IPS DF 6.9 (cell line): ENCODE measurements around the gene GPR137.
"Not testable (repeated sequence)": the region's sequence is repeated elsewhere in the genome, so short reads cannot be mapped to it uniquely, and the experiment has no call there.

ENCODE experiments used
- DNase-seq: peaks from one replicate; pipeline ENCODE4 v3.0.0-alpha.2; 2013; ENCODE audit warnings: low read depth, low spot score
- H3K27ac ChIP-seq: one replicate; pipeline ENCODE4 v1.5.1; 2013; ENCODE audit warnings: low read length, control low read depth
- H3K27me3 ChIP-seq: 2 replicates; pipeline ENCODE4 v1.6.1; 2013; ENCODE audit warnings: mild to moderate bottlenecking, low read length; ENCODE audit not compliant: control insufficient read depth, insufficient read depth
- H3K36me3 ChIP-seq: 2 replicates; pipeline ENCODE4 v1.6.1; 2013; ENCODE audit warnings: low read length; ENCODE audit not compliant: control insufficient read depth, insufficient read depth
- H3K4me1 ChIP-seq: 2 replicates; pipeline ENCODE4 v1.6.1; 2013; ENCODE audit warnings: low read length; ENCODE audit not compliant: control insufficient read depth, insufficient read depth
- H3K4me3 ChIP-seq: 2 replicates; pipeline ENCODE4 v1.5.1; 2013; ENCODE audit warnings: mild to moderate bottlenecking, low read length
- H3K9me3 ChIP-seq: 2 replicates; pipeline ENCODE4 v1.6.1; 2013; ENCODE audit warnings: low read length, inconsistent platforms; ENCODE audit not compliant: control insufficient read depth, insufficient read depth
- whole genome bisulfite sequencing: extraction: QIAGEN DNeasy Blood & Tissue Kit; methylation state at CpG from one replicate; pipeline ENCODE4 v1.1.7; 2013; ENCODE audit warnings: mixed read lengths, missing lambda C conversion rate; ENCODE audit not compliant: insufficient read length, insufficient coverage; 5-methylcytosine and 5-hydroxymethylcytosine counted together

Gene GPR137

DNA sequence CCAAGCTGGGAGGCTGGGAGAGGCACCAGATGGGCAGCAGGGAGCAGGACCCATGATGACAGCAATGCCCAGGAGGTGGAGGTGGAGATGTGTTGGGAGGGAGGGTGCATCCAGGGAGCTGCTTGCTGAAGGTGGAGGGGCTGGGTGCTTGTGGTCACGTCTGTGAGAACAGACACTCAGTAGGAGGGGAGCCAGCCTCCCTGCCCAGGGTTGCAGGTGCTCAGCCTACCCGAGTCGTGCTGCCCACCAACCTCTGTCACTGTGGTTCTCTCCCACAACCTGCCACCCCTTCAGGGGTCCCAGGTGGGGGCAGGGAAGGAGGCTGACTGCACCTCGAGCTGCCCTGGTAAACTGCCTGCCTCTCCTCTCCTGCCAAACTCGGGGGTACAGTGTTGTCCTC is 37.7 kb downstream of the GPR137 start:
- H3K27ac ChIP-seq = no peak overlapping the region
- peaks cover 14% of the 10 kb centered on the region for H3K36me3 ChIP-seq
- no peak for DNase-seq
- H3K9me3 ChIP-seq = no peaks in the 10 kb centered on the region
- peaks cover 4% of the 10 kb centered on the region for H3K4me1 ChIP-seq
- H3K27me3 ChIP-seq = no peaks in the 10 kb centered on the region
- no CpG with 5 or more reads among the region's 5 CpGs for WGBS
- H3K4me3 ChIP-seq = no peak overlapping the region

DNA sequence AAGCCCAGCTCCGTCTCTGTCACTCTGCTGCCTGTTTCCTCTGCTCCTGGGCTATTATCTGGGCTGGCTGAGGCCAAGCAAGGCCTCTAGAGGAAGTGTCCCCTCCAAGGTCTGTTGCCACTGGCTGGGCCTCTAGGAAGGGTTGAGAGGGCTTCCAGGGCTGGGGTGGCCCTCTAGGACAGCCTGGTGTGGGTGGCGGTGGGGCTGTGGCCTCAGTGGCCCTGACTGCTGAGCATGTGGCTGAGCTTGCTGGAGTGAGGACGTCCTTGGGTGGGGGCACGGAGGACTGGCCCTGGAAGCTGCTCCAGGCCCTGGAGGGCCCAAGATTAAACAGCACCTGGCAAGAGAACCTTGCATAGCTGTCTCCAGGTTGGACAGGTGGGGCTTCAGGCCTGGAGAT is 38.3 kb downstream of the GPR137 start:
- H3K9me3 ChIP-seq, DNase-seq, H3K27ac ChIP-seq, H3K4me3 ChIP-seq, H3K4me1 ChIP-seq, H3K27me3 ChIP-seq: not testable (repeated sequence)
- H3K36me3 ChIP-seq = peaks cover 14% of the 10 kb centered on the region
- no CpG with 5 or more reads among the region's 4 CpGs for WGBS

DNA sequence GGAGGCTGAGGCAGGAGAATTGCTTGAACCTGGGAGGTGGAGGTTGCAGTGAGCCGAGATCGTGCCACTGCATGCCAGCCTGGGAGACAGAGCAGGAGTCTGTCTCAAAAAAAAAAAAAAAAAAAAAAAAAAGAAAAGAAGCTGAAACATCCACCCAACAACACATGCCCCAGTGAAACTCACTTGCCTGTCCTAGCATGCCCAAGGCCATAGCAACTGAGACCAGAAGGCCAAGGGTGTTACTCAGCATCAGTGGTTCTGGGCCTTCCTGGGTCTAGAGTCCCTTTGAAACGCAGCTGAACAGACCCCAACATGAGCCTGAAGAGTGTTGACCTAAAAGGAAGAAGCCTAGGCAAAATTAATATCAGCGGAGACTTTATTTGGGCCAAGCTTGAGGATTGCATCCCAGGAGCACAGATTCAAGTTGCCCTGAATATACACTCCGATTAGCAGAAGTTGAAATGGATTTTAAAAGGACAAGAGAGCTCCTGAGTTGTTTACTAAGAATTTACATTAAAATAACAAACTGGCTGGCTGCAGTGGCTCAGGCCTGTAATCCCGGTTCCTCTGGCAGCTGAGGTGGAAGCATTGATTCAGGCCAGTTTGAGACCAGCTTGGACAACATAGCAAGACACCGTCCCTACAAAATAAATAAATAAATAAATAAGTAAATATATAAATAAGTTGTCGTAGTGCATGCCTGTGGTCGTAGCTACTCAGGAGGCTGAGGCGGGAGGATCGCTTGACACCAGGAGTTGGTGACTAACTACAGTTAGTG is 39.2 kb downstream of the GPR137 start:
- WGBS = no CpG with 5 or more reads among the region's 11 CpGs
- Histone ChIP-seq H3K9me3 (no peaks in the 10 kb centered on the region), H3K27me3 (no peaks in the 10 kb centered on the region)

DNA sequence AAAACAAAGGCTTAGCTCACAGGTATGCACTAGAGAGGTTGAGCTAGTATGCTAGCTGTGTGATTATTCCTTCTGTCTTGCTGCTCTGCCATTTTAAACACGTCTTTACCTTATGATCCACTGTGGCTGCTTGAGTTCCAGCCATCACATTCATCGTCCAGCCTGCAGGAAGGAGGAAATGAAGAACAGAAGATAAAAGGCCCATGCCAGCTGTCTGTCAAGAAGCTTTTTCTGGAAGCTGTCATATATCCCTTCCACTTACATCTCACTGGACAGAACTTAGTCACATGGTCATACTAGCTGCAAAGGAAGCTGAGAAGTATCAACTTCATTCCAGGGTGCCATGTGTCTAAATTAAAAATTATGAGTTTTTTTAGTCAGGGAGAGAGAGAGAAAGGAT is 41.7 kb downstream of the GPR137 start:
- Histone ChIP-seq H3K27ac (no peak overlapping the region), H3K36me3 (peaks cover 3% of the 10 kb centered on the region), H3K9me3 (no peaks in the 10 kb centered on the region), H3K4me1 (peaks cover 4% of the 10 kb centered on the region), H3K27me3 (no peaks in the 10 kb centered on the region), H3K4me3 (no peak overlapping the region)
- no CpG with 5 or more reads among the region's 2 CpGs for WGBS
- DNase-seq = no peak

More for the DNA sequence above, 39.2 kb downstream of the GPR137 start:
- Histone ChIP-seq H3K27ac (no peak overlapping the region), H3K36me3 (peaks cover 14% of the 10 kb centered on the region), H3K4me1 (peaks cover 1% of the 10 kb centered on the region; the same call in 1 of the 2 replicates), H3K4me3 (no peak overlapping the region)
- DNase-seq = no peak

DNA sequence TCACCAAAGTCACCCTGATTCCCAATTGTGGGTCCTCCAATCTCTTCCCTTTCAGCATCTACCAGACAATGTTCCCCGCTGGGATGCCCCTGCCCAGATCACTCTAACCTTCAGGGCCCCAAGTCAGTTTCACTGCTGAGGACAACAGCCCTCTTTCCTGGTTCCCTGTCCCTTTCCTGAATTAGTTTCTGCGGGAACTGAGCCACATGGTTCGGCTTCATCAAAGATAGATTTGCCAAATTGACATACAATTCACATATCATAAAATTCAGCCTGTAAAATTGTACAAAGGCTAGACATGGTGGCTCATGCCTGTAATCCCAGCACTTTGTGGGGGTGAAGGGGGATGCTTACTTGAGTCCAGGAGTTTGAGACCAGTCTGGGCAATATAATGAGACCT is 42.3 kb downstream of the GPR137 start:
- DNase-seq = no peak
- H3K9me3 ChIP-seq = no peaks in the 10 kb centered on the region
- H3K27me3 ChIP-seq = no peaks in the 10 kb centered on the region
- H3K36me3 ChIP-seq = no peaks in the 10 kb centered on the region; the same call in 1 of the 2 replicates
- WGBS = no CpG with 5 or more reads among the region's 3 CpGs
- peaks cover 4% of the 10 kb centered on the region for H3K4me1 ChIP-seq
- H3K27ac ChIP-seq = no peak overlapping the region
- no peak overlapping the region for H3K4me3 ChIP-seq

DNA sequence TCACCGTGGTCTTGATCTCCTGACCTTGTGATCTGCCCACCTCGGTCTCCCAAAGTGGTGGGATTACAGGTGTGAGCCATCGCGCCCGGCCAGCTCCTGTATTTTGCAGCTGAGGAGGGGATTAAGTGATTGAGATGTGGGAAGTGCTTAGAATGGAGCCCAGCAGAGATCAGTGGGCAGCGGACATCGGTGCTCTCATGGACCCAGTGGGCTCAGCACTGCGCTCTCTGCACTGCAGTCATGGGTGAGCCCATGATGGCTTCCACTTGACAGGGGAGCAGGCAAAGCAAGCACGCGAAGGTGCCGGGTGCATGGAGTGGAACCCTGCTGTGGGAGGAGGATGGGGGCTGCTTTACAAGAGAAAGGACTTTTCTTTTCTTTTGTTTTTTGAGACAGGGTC is 45.2 kb downstream of the GPR137 start:
- no peak for DNase-seq
- Histone ChIP-seq H3K4me3 (no peak overlapping the region), H3K27me3 (no peaks in the 10 kb centered on the region), H3K4me1 (peaks cover 3% of the 10 kb centered on the region; the same call in 1 of the 2 replicates), H3K36me3 (no peaks in the 10 kb centered on the region), H3K9me3 (no peaks in the 10 kb centered on the region), H3K27ac (no peak overlapping the region)
- no CpG with 5 or more reads among the region's 11 CpGs for WGBS

DNA sequence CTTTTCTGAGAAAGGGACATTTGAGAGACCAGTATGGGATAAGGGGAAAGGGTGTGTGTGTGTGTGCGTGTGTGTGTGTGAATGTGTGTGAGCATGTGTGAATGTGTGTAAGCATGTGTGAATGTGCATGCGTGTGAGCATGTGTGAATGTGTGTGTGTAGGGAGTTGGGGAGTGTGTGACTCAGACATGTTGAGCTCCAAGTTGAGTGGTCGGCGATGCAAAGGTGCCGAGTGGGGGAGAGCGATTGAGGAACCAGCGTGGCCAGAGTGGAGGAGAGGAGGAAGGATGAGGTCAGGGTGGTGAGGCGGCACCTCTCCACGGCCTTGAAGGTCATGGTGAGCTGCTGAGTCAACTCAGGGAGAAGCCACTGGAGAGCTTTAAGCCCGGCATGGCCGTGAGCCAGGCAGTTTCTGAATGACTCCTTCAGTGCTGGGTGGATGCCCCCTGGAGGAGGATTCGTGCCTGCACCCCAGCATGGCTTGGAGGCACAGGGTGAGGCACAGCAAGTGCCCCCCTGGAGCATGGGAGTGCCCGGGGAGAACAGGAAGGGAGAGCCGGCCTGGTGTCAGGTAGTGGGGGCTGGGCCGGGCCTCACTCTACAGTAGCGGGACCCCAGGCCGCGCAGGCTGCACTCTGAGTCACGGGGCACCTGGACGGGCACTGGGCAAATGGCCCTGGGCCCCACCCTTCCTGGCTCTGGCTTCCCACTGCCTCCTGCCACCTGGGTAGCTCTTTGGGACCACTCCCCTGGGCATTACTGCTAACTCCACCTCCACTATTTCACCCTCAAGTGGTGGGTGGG is 46.1 kb downstream of the GPR137 start:
- peaks cover 3% of the 10 kb centered on the region; the same call in 1 of the 2 replicates for H3K4me1 ChIP-seq
- H3K27me3 ChIP-seq = no peaks in the 10 kb centered on the region
- H3K36me3 ChIP-seq = no peaks in the 10 kb centered on the region
- H3K4me3 ChIP-seq = no peak overlapping the region
- 100% methylated on average over 3 of the region's 20 CpGs for WGBS
- no peak overlapping the region for H3K27ac ChIP-seq
- H3K9me3 ChIP-seq = no peaks in the 10 kb centered on the region
- DNase-seq = no peak

DNA sequence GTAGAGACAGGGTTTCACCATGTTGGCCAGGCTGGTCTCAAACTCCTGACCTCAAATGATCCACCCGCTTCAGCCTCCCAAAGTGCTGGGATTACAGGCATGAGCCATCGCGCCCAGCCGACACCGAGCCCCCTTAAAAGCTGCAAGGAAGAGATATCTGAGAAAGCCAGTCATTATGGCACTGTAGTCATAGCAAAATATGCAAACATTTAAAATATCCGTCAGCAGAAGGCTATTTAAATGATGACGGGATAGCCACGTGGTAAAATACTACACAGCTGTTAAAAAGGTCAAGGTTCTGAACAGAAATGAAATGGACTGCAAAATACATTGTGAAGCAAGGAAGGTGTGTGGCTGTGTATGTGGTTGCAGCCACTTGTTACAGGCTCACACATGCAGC is 47.9 kb downstream of the GPR137 start:
- H3K27ac ChIP-seq = no peak overlapping the region
- H3K4me1 ChIP-seq = peaks cover 3% of the 10 kb centered on the region; the same call in 1 of the 2 replicates
- no CpG with 5 or more reads among the region's 8 CpGs for WGBS
- no peaks in the 10 kb centered on the region for H3K27me3 ChIP-seq
- H3K36me3 ChIP-seq = no peaks in the 10 kb centered on the region
- no peak overlapping the region for H3K4me3 ChIP-seq
- DNase-seq = no peak
- H3K9me3 ChIP-seq = no peaks in the 10 kb centered on the region

DNA sequence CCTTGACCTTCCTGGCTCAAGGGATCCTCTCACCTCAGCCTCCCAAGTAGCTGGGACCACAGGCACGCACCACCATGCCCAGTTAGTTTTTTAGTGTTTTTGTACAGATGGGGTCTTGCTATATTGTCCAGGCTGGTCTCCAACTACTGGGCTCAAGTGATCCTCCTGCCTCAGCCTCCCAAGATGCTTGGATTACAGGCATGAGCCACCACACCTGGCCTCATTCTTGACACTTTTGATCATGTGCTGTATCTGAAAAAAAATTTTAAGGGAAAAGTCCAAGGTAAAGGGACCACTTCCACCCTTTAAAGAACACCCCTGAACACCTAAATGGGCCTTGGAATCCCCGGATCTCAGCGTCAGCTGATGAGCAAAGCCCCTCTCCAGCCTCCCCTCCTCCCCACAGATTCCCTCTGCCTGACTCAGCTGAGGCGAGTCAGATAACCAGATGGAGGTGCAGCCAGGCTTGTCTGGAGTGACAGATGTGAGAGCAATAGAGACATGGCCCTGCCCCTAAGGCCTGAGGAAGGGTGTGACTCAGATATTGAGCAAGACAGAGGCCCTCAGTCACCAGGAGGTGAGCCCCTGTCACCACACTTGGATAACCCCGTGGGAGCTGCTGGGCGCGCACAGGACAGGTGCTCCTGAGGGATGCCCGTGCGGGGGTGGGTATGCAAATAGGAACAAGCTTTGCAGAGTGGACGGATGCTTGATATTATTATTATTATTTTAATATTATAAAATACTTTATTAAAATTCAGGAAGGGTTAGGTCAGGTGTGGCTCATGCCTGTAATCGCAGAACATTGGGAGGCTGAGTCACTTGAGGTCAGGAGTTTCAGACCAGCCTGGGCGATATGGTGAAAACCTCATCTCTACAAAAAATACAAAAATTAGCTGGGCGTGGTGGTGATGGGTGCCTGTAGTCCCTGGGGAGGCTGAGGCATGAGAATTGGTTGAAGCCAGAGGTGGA is 49.4 kb downstream of the GPR137 start:
- Histone ChIP-seq H3K27ac (no peak overlapping the region), H3K9me3 (no peaks in the 10 kb centered on the region), H3K4me3 (no peak overlapping the region), H3K36me3 (no peaks in the 10 kb centered on the region), H3K27me3 (no peaks in the 10 kb centered on the region), H3K4me1 (peaks cover 3% of the 10 kb centered on the region)
- WGBS = no CpG with 5 or more reads among the region's 13 CpGs
- no peak for DNase-seq
